MM.1S (cell line): ENCODE data around the gene FOXP1.

Experiments
- DNase-seq: peaks from one replicate; pipeline ENCODE4 v3.0.0-alpha.2; 2015
- H2AFZ ChIP-seq: fragments of 300-600 bp; sonication (generic); 2 replicates; pipeline ENCODE4 v1.6.0; 2016; ENCODE audit warnings: antibody characterized with exemption, low read length
- H3F3A ChIP-seq: fragments of 300-600 bp; sonication (generic); 2 replicates; pipeline ENCODE4 v1.6.1; 2016; ENCODE audit warnings: mild to moderate bottlenecking, antibody characterized with exemption, low read length, moderate library complexity, mixed read lengths; ENCODE audit not compliant: insufficient read depth
- H3K27ac ChIP-seq: fragments of 300-600 bp; sonication (generic); 2 replicates; pipeline ENCODE4 v1.5.1; 2016; ENCODE audit warnings: mild to moderate bottlenecking, low read length
- H3K27me3 ChIP-seq: fragments of 300-600 bp; sonication (generic); replicated peaks from 2 replicates; pipeline ENCODE4 v1.6.0; 2016; ENCODE audit warnings: low read length; ENCODE audit not compliant: insufficient read depth
- H3K36me3 ChIP-seq: fragments of 300-600 bp; sonication (generic); replicated peaks from 2 replicates; pipeline ENCODE4 v1.6.1; 2016; ENCODE audit warnings: mild to moderate bottlenecking, low read length, mixed read lengths; ENCODE audit not compliant: insufficient read depth
- H3K4me1 ChIP-seq: fragments of 300-600 bp; sonication (generic); 2 replicates; pipeline ENCODE4 v1.6.1; 2016; ENCODE audit warnings: low read length, mixed read lengths
- H3K4me2 ChIP-seq: fragments of 300-600 bp; sonication (generic); 2 replicates; pipeline ENCODE4 v1.6.0; 2016; ENCODE audit warnings: low read depth, low read length
- H3K4me3 ChIP-seq: fragments of 300-600 bp; sonication (generic); 2 replicates; pipeline ENCODE4 v1.5.1; 2016; ENCODE audit warnings: low read length, mixed read lengths
- H3K79me2 ChIP-seq: fragments of 300-600 bp; sonication (generic); 2 replicates; pipeline ENCODE4 v1.6.1; 2016; ENCODE audit warnings: mixed run types, low read length, mixed read lengths
- H3K9ac ChIP-seq: fragments of 300-600 bp; sonication (generic); 2 replicates; pipeline ENCODE4 v1.6.1; 2016; ENCODE audit warnings: low read length, mixed read lengths
- H3K9me2 ChIP-seq: fragments of 300-600 bp; sonication (generic); replicated peaks from 2 replicates; pipeline ENCODE4 v1.6.1; 2016; ENCODE audit warnings: mild to moderate bottlenecking, low read length, mixed read lengths; ENCODE audit not compliant: insufficient read depth
- H3K9me3 ChIP-seq: fragments of 300-600 bp; sonication (generic); replicated peaks from 2 replicates; pipeline ENCODE4 v1.6.1; 2016; ENCODE audit warnings: mild to moderate bottlenecking, low read length, mixed read lengths; ENCODE audit not compliant: insufficient read depth
- H4K20me1 ChIP-seq: fragments of 300-600 bp; sonication (generic); 2 replicates; pipeline ENCODE4 v1.6.1; 2016; ENCODE audit warnings: mild to moderate bottlenecking, low read length, moderate library complexity, mixed read lengths; ENCODE audit not compliant: insufficient read depth
- CTCF ChIP-seq: fragments of 300-600 bp; sonication (generic); IDR thresholded peaks from 2 replicates; pipeline ENCODE4 v1.5.1; 2016; ENCODE audit warnings: antibody characterized with exemption, low read length, mixed read lengths
- EZH2 ChIP-seq: fragments of 300-600 bp; sonication (generic); optimal IDR thresholded peaks from 2 replicates; pipeline ENCODE3; 2017; ENCODE audit warnings: low read depth, mild to moderate bottlenecking, antibody characterized with exemption, low read length, mixed read lengths
- EZH2phosphoT487 ChIP-seq: fragments of 300-600 bp; sonication (generic); IDR thresholded peaks from 2 replicates; pipeline ENCODE4 v1.6.1; 2018; ENCODE audit warnings: antibody characterized with exemption, low read length

Gene FOXP1

GRCh38 chr3:71180524-71180923, 403.0 kb downstream of the FOXP1 start:
- H2AFZ ChIP-seq: no peak overlapping the region
- H3K79me2 ChIP-seq: no peaks in the 10 kb centered on the region
- H3K9me3 ChIP-seq: no peaks in the 10 kb centered on the region
- no peaks in the 10 kb centered on the region for H3K4me1 ChIP-seq
- DNase-seq: no peak
- no peaks in the 10 kb centered on the region for H3F3A ChIP-seq
- H3K4me3 ChIP-seq: no peak overlapping the region
- no peak for TF ChIP-seq CTCF
- no peak for TF ChIP-seq EZH2
- no peak for TF ChIP-seq EZH2phosphoT487
- H3K9ac ChIP-seq: no peak overlapping the region
- H3K4me2 ChIP-seq: no peak overlapping the region
- H3K36me3 ChIP-seq: no peaks in the 10 kb centered on the region
- no peak overlapping the region for H3K27ac ChIP-seq
- no peaks in the 10 kb centered on the region for H3K27me3 ChIP-seq
- H4K20me1 ChIP-seq: no peaks in the 10 kb centered on the region
- no peaks in the 10 kb centered on the region for H3K9me2 ChIP-seq

GRCh38 chr3:71177375-71177774, 406.2 kb downstream of the FOXP1 start:
- Histone ChIP-seq H3K4me1 (no peaks in the 10 kb centered on the region), H3K27me3 (no peaks in the 10 kb centered on the region), H3K79me2 (no peaks in the 10 kb centered on the region), H2AFZ (no peak overlapping the region), H3K9me2 (no peaks in the 10 kb centered on the region), H3K4me2 (no peak overlapping the region), H4K20me1 (no peaks in the 10 kb centered on the region), H3K36me3 (no peaks in the 10 kb centered on the region), H3K9ac (no peak overlapping the region), H3F3A (no peaks in the 10 kb centered on the region), H3K4me3 (no peak overlapping the region), H3K9me3 (no peaks in the 10 kb centered on the region), H3K27ac (no peak overlapping the region)
- DNase-seq: no peak
- TF ChIP-seq EZH2 (no peak), EZH2phosphoT487 (no peak), CTCF (no peak)

DNA sequence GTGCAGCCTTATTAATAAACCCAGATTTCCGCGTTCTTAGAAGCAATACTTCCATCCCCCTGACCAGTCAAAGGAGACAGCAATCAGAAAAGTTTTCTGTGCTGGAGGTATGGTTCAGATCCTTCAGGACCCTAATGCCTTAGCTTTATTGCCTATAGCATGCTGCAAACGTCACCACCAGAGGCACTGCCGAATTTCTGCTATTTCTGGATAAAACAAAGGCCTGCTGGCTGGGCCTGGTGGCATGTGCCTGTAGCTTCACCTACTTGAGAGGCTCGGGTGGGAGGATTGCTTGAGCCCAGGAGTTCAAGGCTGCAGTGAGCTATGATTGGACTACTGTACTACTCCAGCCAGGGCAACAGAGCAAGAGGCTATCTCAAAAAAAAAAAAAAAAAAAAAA, 407.2 kb downstream of the FOXP1 start:
- H3K9me2 ChIP-seq: no peaks in the 10 kb centered on the region
- H3K4me1 ChIP-seq: no peaks in the 10 kb centered on the region
- no peaks in the 10 kb centered on the region for H3F3A ChIP-seq

More for the DNA sequence above, 407.2 kb downstream of the FOXP1 start:
- H3K79me2 ChIP-seq: no peaks in the 10 kb centered on the region
- no peak overlapping the region for H2AFZ ChIP-seq
- no peak for TF ChIP-seq EZH2phosphoT487
- no peak for TF ChIP-seq EZH2
- TF ChIP-seq CTCF: no peak
- no peaks in the 10 kb centered on the region for H3K27me3 ChIP-seq
- no peaks in the 10 kb centered on the region for H3K9me3 ChIP-seq
- H3K4me2 ChIP-seq: no peak overlapping the region
- no peak overlapping the region for H3K27ac ChIP-seq
- no peak overlapping the region for H3K9ac ChIP-seq
- no peak overlapping the region for H3K4me3 ChIP-seq
- no peak for DNase-seq
- no peaks in the 10 kb centered on the region for H3K36me3 ChIP-seq
- no peaks in the 10 kb centered on the region for H4K20me1 ChIP-seq
